Measurements from ENCODE around the gene PTBP1. TPM values are rescaled to one million over a fixed set of nuclear protein-coding genes. Genes with fewer than 3 reads are reported as not detected.
A peak's percentile ranks its signal among the peaks of the same experiment; 100 is the strongest.

The PTBP1 gene
- total and polyA plus RNA-seq, 8 donors: 83.3 to 160 (median 115) TPM

DNA sequence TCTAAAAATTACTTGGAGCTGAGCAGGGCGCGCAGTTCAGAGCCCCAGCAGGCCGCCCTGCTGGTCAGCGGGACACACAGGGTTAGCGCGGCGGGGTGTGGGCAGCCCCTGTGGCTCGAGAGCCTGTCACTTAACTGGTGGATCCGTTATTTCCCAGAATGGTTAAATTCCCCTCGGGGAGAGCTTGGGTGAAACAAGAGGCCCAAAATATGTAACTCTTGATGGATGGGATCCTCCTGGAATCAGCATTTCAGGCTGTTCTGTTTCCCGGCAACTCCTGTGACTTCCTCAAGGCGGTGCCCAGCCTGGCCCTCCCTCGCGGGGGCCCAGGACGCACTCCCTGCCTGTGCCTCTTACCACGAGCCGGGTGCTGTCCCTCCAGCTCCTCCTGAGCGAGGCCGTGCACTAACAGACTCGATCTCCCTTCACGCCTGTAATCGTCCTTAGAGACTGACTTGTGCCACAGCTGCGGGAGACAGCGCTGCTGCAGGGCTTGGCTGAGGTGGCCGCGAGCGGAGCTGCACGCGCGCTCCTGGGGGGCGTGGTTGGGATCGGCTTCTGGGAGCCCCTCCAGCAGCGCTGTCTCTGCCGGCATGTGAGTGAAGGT is 9.7 kb downstream of the PTBP1 start:
- no peak overlapping the region for H3K27ac ChIP-seq
- 87 to 88% methylated on average over 34 of the region's 34 CpGs for WGBS, 2 donors
- ATAC-seq (peak in 2 of 4 donors; percentile 9 to 20), FAIRE-seq (no peak), DNase-seq (no peak)
- no peak overlapping the region for H3K4me3 ChIP-seq
- TF ChIP-seq, protein P1, sequence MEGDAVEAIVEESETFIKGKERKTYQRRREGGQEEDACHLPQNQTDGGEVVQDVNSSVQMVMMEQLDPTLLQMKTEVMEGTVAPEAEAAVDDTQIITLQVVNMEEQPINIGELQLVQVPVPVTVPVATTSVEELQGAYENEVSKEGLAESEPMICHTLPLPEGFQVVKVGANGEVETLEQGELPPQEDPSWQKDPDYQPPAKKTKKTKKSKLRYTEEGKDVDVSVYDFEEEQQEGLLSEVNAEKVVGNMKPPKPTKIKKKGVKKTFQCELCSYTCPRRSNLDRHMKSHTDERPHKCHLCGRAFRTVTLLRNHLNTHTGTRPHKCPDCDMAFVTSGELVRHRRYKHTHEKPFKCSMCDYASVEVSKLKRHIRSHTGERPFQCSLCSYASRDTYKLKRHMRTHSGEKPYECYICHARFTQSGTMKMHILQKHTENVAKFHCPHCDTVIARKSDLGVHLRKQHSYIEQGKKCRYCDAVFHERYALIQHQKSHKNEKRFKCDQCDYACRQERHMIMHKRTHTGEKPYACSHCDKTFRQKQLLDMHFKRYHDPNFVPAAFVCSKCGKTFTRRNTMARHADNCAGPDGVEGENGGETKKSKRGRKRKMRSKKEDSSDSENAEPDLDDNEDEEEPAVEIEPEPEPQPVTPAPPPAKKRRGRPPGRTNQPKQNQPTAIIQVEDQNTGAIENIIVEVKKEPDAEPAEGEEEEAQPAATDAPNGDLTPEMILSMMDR (IDR thresholded peaks at IDR 0.05): no peak
- peaks cover 24 to 80% (median 76%) of the 10 kb centered on the region in 3 donors for H3K36me3 ChIP-seq
- peaks cover 3 to 7% (median 4%) of the 10 kb centered on the region in 3 donors for H3K4me1 ChIP-seq
- no peaks in the 10 kb centered on the region for H3K9me3 ChIP-seq
- intact Hi-C loops (cut with DNase I): no loop called here
- H3K27me3 ChIP-seq: no peaks in the 10 kb centered on the region

DNA sequence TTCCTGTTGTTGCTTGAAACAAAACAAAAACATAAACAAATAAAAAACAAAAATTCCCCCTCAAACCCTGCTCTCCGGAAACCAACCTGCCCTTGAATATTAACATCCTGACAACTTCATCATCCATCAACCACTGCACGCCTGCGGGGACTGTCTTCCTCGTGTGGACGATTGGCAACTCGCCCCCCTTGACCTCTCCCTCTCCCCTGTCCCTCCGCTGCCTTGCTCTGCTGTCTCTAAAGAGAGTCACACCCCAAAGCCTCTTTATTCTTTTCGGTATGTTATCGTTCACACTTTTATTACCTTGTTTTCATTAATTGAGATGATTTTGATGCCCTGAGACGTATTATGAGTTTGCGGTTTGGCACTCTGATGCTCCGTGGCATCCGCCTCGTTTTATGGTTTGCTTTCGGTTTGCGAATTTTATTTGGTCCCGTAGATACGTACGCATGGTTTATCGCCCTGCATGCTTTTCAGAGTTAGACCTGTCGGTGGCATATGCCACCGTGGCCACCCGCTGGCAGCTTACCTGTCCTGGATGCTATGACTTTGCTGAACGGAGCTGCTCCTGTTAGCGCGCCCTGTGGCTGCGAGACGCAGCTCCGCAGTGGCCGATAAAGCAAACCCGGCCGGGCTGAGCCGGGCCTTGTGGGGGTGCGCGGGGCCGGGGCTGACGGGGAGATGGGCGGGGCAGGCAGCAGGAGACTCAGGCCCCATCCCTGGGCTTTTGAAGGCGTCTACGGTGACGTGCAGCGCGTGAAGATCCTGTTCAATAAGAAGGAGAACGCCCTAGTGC is 10.6 kb downstream of the PTBP1 start:
- Histone ChIP-seq H3K27ac (no peak overlapping the region), H3K36me3 (peaks cover 24 to 83% (median 76%) of the 10 kb centered on the region in 3 donors), H3K27me3 (no peaks in the 10 kb centered on the region), H3K4me1 (no peaks in the 10 kb centered on the region), H3K4me3 (no peak overlapping the region), H3K9me3 (no peaks in the 10 kb centered on the region)
- TF ChIP-seq, protein P1 (IDR thresholded peaks at IDR 0.05): no peak
- ATAC-seq (no peak), FAIRE-seq (no peak), DNase-seq (no peak)
- WGBS, 2 donors: 91 to 92% methylated on average over 43 to 44 of the region's 44 CpGs
- intact Hi-C loops (cut with DNase I): no loop called here

DNA sequence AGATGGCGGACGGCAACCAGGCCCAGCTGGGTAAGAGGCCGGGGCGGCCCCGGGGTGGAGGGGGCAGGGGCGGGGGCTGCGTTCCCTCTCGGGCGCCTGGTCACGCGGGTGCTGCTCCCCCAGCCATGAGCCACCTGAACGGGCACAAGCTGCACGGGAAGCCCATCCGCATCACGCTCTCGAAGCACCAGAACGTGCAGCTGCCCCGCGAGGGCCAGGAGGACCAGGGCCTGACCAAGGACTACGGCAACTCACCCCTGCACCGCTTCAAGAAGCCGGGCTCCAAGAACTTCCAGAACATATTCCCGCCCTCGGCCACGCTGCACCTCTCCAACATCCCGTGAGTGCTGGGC is 11.1 kb downstream of the PTBP1 start:
- FAIRE-seq (no peak), DNase-seq (peak in 1 of 6 donors; percentile 35), ATAC-seq (no peak)
- Histone ChIP-seq H3K36me3 (peaks cover 24 to 88% (median 76%) of the 10 kb centered on the region in 3 donors), H3K27me3 (no peaks in the 10 kb centered on the region), H3K4me1 (no peaks in the 10 kb centered on the region), H3K4me3 (no peak overlapping the region), H3K27ac (no peak overlapping the region), H3K9me3 (no peaks in the 10 kb centered on the region)
- TF ChIP-seq, protein P1 (IDR thresholded peaks at IDR 0.05): no peak
- 93 to 95% methylated on average over 26 of the region's 26 CpGs for WGBS, 2 donors
- intact Hi-C loops (cut with DNase I): no loop called here

DNA sequence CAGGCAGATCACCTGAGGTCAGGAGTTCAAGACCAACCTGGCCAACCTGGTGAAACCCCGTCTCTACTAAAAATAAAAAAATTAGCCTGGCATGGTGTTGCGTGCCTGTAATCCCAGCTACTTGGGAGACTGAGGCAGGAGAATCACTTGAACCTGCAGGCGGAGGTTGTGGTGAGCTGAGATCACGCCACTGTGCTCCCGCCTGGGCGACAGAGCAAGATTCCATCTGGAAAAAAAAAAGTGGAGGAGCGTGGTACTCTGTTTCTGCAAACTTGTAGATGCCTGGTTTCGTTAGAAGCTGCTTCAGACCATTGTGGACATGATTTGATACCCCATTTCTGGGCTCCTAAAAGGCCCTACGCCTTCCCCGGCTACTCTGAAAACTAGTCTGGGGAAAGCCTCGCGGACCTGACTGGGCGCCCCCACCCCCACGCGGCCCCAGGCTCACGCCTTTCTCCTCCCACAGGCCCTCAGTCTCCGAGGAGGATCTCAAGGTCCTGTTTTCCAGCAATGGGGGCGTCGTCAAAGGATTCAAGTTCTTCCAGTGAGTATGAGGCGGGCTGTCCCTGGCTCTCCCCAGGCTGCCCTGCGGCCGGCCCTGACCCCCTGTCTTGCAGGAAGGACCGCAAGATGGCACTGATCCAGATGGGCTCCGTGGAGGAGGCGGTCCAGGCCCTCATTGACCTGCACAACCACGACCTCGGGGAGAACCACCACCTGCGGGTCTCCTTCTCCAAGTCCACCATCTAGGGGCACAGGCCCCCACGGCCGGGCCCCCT is 13.0 kb downstream of the PTBP1 start:
- Histone ChIP-seq H3K9me3 (no peaks in the 10 kb centered on the region), H3K4me1 (no peaks in the 10 kb centered on the region), H3K4me3 (no peak overlapping the region), H3K36me3 (peaks cover 24 to 73% (median 59%) of the 10 kb centered on the region in 3 donors), H3K27ac (no peak overlapping the region), H3K27me3 (no peaks in the 10 kb centered on the region)
- intact Hi-C loops (cut with DNase I): no loop called here
- DNase-seq (peak in 2 of 6 donors; percentile 62 to 82), FAIRE-seq (no peak), ATAC-seq (no peak)
- TF ChIP-seq, protein P1 (IDR thresholded peaks at IDR 0.05): no peak
- 84 to 88% methylated on average over 27 to 30 of the region's 30 CpGs for WGBS, 2 donors

All from pancreas (tissue), 10 donors.